Measurements from ENCODE around the gene SAMD9.

- no peak for TF ChIP-seq REST (IDR thresholded peaks at IDR 0.05; ENCODE audit: insufficient read depth in 1 of 2, low read depth in 2 of 2, low read length in 1 of 2)
- no peak for TF ChIP-seq CTCF (IDR thresholded peaks at IDR 0.05)
These were observed 20.8 kb upstream of the SAMD9 start for GRCh38 chr7:93138576-93138975.

Data from Panc1 (cell line).